GM15510 (cell line): ENCODE data around the gene SLC9A3.

Source experiments
- POLR2A ChIP-seq: IDR thresholded peaks from 3 replicates; pipeline ENCODE4 v1.6.1; 2011; ENCODE audit warnings: borderline replicate concordance; ENCODE audit not compliant: insufficient read length; ENCODE audit errors: extremely low read depth

SLC9A3 gene

GRCh38 chr5:488744-489688 is 35.2 kb downstream of the SLC9A3 start:
- no peak for TF ChIP-seq POLR2A

GRCh38 chr5:488241-488640 is 36.0 kb downstream of the SLC9A3 start:
- no peak for TF ChIP-seq POLR2A

GRCh38 chr5:485946-486491 is 38.2 kb downstream of the SLC9A3 start:
- TF ChIP-seq POLR2A = no peak

- no peak for TF ChIP-seq POLR2A
Observed at GRCh38 chr5:485113-485945, 38.9 kb downstream of the SLC9A3 start.

- TF ChIP-seq POLR2A = no peak
Observed at GRCh38 chr5:484556-484955, 39.7 kb downstream of the SLC9A3 start.

- no peak for TF ChIP-seq POLR2A
Observed at GRCh38 chr5:483434-484140, 40.7 kb downstream of the SLC9A3 start.

- no peak for TF ChIP-seq POLR2A
Observed at GRCh38 chr5:483011-483410, 41.2 kb downstream of the SLC9A3 start.

- no peak for TF ChIP-seq POLR2A
Observed at GRCh38 chr5:482506-482905, 41.7 kb downstream of the SLC9A3 start.

GRCh38 chr5:482021-482420 is 42.2 kb downstream of the SLC9A3 start:
- TF ChIP-seq POLR2A = no peak

GRCh38 chr5:481347-481746 is 42.9 kb downstream of the SLC9A3 start:
- TF ChIP-seq POLR2A = no peak

GRCh38 chr5:479566-480319 is 44.5 kb downstream of the SLC9A3 start:
- no peak for TF ChIP-seq POLR2A

GRCh38 chr5:478982-479535 is 45.2 kb downstream of the SLC9A3 start:
- TF ChIP-seq POLR2A = no peak

- no peak for TF ChIP-seq POLR2A
Observed at GRCh38 chr5:478369-478981, 45.8 kb downstream of the SLC9A3 start.

GRCh38 chr5:477871-478270 is 46.4 kb downstream of the SLC9A3 start:
- TF ChIP-seq POLR2A = no peak

GRCh38 chr5:477247-477646 is 47.0 kb downstream of the SLC9A3 start:
- TF ChIP-seq POLR2A = no peak
